Adipose tissue (tissue), 3 donors: Measurements from ENCODE around the gene PCDHGC4. TPM values are rescaled to one million over a fixed set of nuclear protein-coding genes. Genes with fewer than 3 reads are reported as not detected.

Experiments used
- H3K27ac ChIP-seq: one replicate; pipeline ENCODE4 v1.5.1; 2013; ENCODE audit warnings: low read depth, low read length
- WGBS, 3 donors: extraction: QIAGEN DNeasy Blood & Tissue Kit; methylation state at CpG; one replicate each; pipeline ENCODE4 v1.1.7; 2013; 5-methylcytosine and 5-hydroxymethylcytosine counted together
- polyA plus RNA-seq, 3 donors: library from polyadenylated mRNA; stranded (reverse); fragments of 200-250 nt; gene quantifications; one replicate each; pipeline ENCODE4 v1.2.3, GENCODE V29; 2013
- donor health status: healthy with polysubstance abuse.
- donor health status: Bipolar disorder and iron deficiency.
- donor health status: healthy.

The PCDHGC4 gene
- polyA plus RNA-seq, 3 donors: 0.05 to 0.34 (median 0.15) TPM

DNA sequence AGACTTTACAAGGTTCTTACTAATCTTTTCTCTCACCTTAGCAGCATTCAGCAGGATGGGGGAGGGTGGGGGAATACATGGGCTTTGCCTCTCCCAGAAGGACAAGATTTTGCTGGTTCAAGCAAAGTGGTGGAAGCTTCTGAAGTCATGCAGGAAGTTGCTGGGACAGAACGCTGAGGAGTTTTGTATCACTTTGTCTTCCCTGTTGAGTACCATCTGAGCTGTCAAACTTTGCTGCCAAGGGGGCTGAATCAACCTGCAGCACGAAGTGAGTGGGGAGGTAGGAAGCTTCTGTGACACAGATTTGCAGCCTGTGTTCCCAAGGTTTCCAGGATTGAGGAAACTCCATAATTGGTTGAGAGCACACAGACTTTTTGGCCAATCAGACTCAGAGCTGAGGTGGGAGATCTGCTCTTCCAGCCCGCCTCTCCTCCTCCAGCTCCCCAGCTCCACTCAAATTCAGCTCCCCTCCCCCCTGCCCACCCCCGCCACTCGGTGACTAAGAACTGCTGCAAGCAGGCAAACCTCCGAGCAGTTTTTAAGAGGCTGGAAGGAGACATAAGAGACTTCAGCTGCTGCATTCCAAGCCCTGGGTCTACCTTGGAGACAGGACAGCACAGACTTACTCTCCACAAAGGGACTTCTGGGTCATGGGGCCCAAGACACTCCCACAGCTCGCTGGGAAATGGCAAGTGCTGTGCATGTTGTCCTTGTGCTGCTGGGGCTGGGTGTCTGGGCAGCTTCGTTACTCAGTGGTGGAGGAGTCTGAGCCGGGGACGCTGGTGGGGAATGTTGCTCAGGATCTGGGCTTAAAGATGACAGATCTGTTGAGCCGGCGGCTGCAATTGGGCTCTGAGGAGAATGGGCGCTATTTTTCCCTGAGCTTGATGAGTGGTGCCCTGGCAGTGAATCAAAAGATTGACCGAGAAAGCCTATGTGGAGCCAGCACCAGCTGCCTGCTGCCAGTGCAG, 4.0 kb downstream of the PCDHGC4 start, which contains the start of gene PCDHGC5:
PCDHGC5 (plus strand) TSS at position 491 of the 971 bp plus-strand sequence; CDS start at position 651, 160 bp downstream.
- WGBS, 3 donors: 65 to 76% (median 70%) methylated on average over 14 of the region's 14 CpGs
- H3K27ac ChIP-seq: no peak within 1 kb of the TSS

DNA sequence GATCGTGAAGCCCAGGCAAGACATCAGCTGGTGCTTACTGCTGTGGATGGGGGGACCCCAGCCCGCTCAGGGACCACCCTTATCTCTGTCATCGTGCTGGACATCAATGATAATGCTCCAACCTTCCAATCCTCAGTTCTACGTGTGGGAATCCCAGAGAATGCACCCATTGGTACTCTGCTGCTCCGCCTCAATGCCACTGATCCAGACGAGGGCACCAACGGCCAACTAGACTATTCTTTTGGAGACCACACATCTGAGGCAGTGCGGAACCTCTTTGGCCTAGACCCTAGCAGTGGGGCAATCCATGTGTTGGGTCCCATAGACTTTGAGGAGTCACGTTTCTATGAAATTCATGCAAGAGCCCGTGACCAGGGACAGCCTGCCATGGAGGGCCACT, 5.0 kb downstream of the PCDHGC4 start:
- WGBS, 3 donors: 88 to 92% (median 91%) methylated on average over 10 of the region's 10 CpGs
- no peak overlapping the region for H3K27ac ChIP-seq

DNA sequence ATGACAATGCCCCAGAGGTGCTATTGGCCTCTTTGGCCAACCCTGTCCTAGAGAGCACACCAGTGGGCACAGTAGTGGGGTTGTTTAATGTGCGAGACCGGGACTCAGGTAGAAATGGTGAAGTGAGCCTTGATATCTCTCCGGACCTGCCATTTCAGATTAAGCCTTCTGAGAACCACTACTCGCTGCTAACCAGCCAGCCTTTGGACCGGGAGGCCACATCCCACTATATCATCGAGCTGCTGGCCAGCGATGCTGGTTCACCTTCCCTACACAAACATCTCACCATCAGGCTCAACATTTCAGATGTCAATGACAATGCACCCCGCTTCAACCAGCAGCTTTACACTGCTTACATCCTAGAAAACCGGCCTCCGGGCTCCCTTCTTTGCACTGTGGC, 5.4 kb downstream of the PCDHGC4 start:
- H3K27ac ChIP-seq: no peak overlapping the region
- 95 to 98% (median 95%) methylated on average over 10 of the region's 10 CpGs for WGBS, 3 donors

DNA sequence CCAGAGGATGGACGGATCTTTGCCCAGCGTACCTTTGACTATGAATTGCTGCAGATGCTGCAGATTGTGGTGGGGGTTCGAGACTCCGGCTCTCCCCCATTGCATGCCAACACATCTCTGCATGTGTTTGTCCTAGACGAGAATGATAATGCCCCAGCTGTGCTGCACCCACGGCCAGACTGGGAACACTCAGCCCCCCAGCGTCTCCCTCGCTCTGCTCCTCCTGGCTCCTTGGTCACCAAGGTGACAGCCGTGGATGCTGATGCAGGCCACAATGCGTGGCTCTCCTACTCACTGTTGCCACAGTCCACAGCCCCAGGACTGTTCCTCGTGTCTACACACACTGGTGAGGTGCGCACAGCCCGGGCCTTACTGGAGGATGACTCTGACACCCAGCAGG, 5.9 kb downstream of the PCDHGC4 start:
- no peak overlapping the region for H3K27ac ChIP-seq
- WGBS, 3 donors: 81 to 90% (median 89%) methylated on average over 13 of the region's 13 CpGs

DNA sequence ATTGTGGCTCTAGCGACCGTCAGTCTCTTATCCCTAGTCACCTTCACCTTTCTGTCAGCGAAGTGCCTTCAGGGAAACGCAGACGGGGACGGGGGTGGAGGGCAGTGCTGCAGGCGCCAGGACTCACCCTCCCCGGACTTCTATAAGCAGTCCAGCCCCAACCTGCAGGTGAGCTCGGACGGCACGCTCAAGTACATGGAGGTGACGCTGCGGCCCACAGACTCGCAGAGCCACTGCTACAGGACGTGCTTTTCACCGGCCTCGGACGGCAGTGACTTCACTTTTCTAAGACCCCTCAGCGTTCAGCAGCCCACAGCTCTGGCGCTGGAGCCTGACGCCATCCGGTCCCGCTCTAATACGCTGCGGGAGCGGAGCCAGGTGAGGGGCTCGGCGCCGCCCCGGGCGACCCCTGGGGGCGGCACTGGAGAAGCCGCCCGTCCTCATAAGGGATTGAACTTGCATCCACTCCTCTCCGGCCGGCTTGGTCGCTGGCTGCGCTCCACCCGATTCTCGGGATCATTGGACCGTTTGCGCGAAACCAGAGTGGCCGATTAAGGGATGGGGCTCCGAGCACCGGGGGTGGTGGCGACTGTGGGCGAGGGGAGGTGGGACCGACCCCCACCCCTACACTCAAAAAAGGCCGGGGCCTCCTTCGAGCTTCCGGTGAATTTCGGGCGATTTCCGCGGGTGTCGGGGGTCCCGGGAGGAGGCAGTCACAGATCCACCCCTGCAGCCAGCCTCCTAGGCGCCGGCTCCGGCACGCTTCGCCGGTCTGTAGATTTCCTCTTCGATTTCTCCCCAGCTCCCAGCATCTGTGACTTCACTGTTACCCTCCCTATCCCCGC, 6.7 kb downstream of the PCDHGC4 start:
- 43 to 51% (median 49%) methylated on average over 66 of the region's 66 CpGs for WGBS, 3 donors
- H3K27ac ChIP-seq: no peak overlapping the region

DNA sequence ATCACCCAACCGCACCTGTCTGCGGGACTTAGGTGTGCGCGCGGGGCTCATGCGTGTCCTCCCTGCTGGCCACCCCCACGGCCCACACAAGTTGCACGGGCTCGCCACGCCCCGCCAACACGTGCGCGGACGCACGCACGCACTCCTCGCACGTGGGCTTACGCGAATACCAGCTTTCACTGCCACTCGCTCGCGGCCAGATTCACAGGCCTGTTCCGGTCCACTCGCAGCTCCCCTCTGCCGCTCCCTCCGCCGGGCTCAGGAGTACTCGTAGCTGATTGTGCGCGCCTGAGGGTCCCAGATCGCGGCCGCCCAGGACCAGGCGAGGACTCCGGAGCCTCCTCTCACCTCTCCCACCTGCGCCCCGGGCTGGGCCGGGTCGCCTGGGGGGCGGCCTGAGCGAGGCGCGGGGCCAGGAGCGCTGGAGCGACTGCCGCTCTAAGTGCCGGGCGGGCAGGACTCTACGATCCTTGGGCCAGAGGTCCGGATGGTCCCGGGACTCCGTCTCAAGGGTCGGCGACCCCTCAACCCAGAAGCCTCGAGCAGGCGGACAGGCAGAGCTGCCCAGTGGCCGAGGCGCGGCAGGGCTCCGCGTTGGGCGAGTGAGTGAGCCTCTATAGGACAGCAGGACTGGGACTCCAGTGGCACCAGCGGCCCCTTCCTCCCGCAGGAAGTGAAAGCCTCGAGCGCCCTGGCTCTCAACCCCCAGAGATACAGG, 7.5 kb downstream of the PCDHGC4 start:
- 50 to 63% (median 58%) methylated on average over 61 to 68 of the region's 68 CpGs for WGBS, 3 donors

DNA sequence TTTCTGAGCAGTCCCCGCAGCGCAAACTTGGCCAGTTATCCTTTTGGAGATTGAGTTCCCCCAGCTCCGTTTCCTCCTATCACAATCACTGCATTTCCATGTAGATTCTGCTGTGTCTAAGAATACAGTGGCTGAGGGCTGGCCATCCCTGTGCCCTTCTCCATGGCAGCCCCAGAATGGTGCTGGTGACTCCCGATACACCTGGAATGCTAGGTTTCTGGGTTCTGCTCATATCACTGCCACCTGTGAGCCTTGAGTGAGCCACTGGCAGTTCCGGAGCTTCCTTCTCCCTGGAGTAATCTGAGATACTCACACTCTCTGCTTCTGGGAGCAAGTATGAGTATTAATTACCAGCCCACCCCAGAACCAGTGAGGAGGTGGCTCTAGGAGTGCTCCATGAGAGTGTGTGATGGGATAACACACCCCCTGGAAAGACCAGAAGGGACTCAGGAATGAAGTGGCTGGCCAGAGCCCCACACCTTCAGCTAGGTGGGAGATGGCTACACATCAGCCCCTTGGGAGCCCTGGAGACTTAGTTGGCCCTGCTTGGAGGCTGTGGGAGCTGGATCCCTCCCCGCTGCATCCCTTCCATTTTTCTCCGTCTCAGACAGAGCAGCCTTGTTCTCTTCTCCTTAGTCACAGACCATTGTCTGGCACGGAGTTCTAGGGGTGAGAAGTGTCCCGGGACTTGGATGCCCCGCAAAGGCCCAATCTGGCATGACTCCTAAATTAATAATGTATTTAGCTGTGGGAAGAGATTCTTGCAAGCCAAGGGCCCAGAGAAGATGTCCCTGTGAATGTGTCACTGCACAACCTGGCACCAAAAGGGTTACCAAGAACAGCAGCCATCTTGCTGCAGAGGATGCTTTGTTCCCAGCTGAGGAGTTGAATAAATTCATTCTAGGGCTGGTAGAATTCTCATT, 8.9 kb downstream of the PCDHGC4 start:
- no peak overlapping the region for H3K27ac ChIP-seq
- 66 to 85% (median 75%) methylated on average over 10 of the region's 10 CpGs for WGBS, 3 donors

More for the DNA sequence above, 7.5 kb downstream of the PCDHGC4 start:
- no peak overlapping the region for H3K27ac ChIP-seq

DNA sequence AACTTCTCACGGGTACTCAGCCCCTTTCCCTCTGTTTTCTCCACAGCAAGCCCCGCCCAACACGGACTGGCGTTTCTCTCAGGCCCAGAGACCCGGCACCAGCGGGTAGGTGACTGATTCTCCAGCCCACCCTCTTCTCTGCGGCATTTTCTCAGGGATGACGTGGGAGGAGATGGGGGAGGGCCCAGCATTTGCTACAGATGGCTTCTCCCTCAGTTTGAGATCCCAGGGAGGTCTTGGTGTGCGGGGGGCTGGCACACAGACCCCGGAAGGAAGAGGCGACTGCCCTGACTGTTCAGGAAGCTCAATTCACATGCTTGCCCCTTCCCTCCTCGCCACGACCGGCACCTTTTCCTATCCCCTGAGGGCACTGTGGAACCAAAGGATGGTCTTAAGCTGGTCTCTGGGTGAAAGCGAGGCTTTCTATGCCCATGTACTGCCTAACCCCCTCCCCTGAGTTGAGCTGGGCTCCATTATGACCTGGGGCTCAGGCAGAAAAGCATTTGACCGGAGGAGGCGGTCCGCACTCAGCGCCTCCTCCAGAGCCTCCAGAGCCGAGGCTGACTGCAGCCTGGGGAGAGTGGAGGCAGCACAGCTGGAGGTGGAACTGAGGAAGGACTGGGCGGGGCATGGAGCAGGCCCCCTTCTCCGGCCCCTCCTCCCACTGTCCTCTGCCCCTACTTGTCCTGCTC, 10.1 kb downstream of the PCDHGC4 start:
- no peak overlapping the region for H3K27ac ChIP-seq
- 59 to 68% (median 59%) methylated on average over 22 of the region's 22 CpGs for WGBS, 3 donors

DNA sequence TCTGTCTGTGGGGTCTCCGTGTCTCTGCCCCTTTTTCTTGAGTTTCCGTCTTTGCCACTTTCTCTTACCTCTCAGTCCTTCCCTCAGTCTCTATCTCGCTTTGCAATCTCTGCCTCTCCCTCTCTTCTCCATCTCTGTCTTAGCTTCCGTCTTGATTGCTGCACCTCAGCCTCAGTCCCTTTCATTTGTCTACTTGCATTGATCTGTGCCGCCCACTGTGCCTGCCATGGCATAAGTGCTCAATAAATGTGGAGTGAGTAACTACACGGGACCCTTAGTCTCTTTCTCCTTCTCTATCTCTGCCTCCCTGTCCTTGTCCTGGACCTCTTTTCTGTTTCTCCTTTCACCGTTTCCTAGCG, 10.6 kb downstream of the PCDHGC4 start:
- WGBS, 3 donors: 86 to 91% (median 91%) methylated on average over 8 of the region's 8 CpGs
- H3K27ac ChIP-seq: no peak overlapping the region

DNA sequence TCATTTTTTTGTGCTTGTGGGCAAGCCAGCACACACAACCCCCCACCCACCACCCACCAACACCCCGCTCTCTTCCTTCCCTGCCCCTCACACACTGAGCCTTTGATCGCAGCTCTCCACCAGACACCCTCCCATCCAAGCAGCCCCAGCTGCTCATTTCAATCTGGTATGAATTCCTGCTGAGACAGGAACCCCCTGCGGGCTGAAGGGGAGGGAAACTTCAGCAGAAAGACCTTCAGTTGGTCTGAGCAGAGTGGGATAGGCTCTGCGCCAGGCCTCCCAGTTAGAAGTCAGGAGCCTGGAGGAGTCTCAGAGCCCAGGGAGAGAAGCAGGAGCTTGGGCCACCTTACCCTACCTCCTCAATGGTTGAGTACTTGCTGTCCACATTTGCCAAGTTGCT, 11.2 kb downstream of the PCDHGC4 start:
- H3K27ac ChIP-seq: no peak overlapping the region
- 80 to 87% (median 82%) methylated on average over 4 of the region's 4 CpGs for WGBS, 3 donors

DNA sequence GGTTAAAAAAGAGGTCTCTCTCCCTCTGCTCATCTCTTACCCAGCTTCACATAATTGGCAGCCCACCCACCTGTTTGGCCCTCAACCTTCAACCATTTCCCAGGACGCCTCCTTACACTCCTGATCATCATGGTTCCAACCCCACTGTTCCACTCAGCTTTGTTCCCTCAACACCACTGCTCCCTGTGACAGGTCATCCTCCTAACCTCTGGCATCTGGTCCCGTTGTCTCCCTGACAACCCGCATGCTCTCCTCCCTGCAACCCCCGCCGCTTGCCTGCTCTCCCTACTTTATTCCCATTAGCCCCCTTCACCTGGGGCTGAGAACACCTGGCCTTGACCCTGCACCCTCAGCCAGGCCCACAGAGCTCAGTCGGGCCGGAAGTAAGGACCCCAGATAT, 16.9 kb downstream of the PCDHGC4 start:
- H3K27ac ChIP-seq: no peak overlapping the region
- 75 to 85% (median 83%) methylated on average over 7 of the region's 7 CpGs for WGBS, 3 donors

DNA sequence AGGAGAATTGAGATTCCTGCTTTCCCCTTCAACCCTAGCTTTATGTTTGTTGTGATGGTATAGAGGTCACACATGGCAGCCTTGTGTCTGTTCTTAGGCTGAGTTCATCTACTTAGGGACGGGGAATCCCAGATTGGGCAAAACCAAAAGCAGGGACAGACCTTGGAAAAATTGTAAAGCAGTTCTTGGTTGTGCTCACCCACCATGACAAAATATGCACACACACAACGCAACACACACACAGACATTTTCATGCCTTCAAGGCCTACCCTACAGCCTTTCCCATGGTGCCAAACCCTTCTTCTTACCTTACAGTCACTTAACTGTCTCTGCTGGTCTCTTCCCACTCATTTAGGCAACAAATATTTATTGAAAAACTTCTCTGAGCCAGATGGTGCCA, 18.9 kb downstream of the PCDHGC4 start:
- WGBS, 3 donors: 96 to 99% (median 96%) methylated on average over 2 of the region's 2 CpGs
- H3K27ac ChIP-seq: no peak overlapping the region

DNA sequence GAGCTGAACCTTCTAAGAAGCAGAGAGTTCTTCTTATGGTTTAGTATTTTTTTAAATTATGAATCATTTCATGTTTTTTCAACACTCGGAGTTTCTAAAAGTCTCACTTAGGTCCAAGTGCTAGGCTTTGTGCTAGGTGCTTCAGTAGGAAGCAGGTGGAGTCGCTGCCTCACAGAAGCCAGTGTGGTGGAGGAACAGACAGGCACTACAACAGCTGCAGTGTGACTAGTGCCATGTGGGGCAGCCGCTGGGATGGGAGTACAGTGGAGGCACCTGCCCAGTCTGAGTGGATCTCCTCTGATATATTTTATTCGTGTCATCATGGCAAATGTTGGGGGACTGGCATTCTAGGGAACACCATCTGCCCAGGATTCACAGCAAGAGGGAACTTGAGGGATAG, 19.4 kb downstream of the PCDHGC4 start:
- 94 to 98% (median 98%) methylated on average over 4 of the region's 4 CpGs for WGBS, 3 donors
- H3K27ac ChIP-seq: no peak overlapping the region

DNA sequence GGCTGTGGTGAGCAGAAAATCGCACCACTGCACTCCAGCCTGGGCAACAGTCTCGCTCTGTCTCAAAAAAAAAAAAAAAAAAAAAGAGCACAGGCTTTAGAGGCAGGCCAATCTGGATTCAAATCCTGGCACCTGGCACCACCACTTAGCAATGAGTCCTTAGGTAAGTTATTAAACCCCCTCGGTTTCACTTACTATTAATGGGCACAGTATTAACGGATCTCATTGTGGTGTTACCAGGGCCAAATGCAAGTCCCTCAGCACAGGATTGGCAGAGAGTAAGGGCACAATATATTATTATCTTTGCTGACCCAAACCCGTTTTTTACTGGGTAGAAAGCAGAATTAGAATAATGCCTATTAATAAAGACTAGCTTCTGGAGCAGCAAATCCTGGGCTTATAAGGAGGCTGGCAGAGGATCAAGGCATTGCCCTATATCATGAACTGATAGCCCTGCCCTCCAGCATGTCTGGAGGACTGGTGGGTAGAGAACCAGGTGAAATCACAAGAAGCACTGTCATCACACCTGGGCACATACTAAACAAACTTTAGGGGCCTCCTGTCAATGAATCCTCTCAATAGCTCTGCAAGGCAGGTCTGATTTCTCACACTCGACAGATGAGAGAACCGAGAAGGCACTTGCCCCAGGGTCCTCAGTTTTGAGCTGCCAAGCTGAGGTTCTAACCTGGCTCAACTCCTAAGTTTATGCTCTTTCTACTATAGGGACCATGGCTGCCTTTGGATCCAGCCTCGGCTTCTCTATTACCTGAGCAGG, 21.7 kb downstream of the PCDHGC4 start:
- WGBS, 3 donors: 86 to 88% (median 86%) methylated on average over 7 to 8 of the region's 8 CpGs

DNA sequence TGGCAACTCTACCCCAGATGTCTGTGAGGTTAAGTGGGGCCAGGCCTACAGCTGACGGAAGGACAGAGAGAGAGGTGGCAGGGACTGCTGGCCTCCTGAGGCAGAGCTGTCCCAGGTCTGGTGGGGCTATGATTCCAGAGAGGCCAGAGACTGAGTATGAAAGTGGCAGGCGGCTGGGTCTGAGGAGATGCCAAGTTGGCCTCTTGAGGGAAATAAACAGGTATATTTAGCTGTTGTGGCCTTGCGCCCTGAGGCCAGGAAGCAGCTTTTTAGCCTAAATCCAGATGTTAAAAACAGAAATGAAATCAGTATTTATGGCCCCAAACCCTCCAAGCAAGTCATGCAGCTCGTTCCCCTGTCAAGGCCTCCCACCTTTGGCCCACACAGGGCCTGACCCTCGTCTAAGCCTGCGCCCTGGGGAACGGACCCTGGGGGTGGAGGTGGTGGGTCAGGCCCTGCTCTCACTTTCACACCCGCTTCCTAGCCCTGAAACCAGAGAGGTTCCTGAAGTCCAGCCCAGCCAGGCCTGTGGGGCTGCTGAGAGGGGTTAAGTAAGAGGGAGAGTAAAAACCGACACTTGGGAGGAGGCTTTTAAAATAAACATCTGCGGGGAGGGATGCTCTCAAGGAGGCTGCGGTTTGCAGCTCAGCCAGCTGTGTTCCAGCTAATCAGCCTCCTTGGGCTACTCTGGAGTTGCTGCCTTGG, 22.7 kb downstream of the PCDHGC4 start:
- no peak overlapping the region for H3K27ac ChIP-seq
- WGBS, 3 donors: 40 to 65% (median 42%) methylated on average over 11 of the region's 11 CpGs

More for the DNA sequence above, 21.7 kb downstream of the PCDHGC4 start:
- H3K27ac ChIP-seq: no peak overlapping the region

DNA sequence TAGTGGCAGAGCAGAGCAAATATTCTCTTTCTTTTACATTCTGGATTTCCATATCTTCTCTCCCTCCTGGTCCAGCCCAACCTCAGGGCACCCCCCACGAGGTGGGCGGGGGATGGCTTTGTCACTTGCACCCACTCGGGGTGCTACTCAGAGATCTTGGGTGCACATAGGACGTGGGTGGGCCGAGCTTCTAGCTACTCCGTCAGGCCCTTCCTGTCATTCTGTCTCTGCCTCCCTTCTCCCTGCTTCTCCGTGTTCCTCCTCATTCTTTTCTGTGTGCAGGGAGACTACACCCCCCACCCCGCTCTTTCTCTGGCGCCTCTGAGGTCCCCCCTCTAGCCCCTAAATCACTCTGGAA, 23.6 kb downstream of the PCDHGC4 start:
- WGBS, 3 donors: 27 to 48% (median 36%) methylated on average over 9 of the region's 9 CpGs
- H3K27ac ChIP-seq: no peak overlapping the region
